Activated CD4-positive, CD25-positive, alpha-beta regulatory T cell treated with anti-CD3 and anti-CD28 coated beads, Interleukin-2, amount 50 U/mL, for 16 hours (primary cell): ENCODE data around the gene CACNG1.

Source experiments
- DNase-seq: peaks from one replicate; pipeline ENCODE4 v3.0.0-alpha.2; 2020; ENCODE audit warnings: low read depth, low spot score

Gene CACNG1

GRCh38 chr17:67051155-67051538 is 6.8 kb downstream of the CACNG1 start:
- no peak for DNase-seq

- no peak for DNase-seq
Observed at GRCh38 chr17:67051837-67052236, 7.5 kb downstream of the CACNG1 start.

GRCh38 chr17:67052720-67053437 is 8.5 kb downstream of the CACNG1 start:
- no peak for DNase-seq

- no peak for DNase-seq
Observed at GRCh38 chr17:67053438-67054000, 9.2 kb downstream of the CACNG1 start.

GRCh38 chr17:67054011-67054591 is 9.7 kb downstream of the CACNG1 start:
- no peak for DNase-seq

- no peak for DNase-seq
Observed at GRCh38 chr17:67054608-67055007, 10.3 kb downstream of the CACNG1 start.

- DNase-seq = no peak
Observed at GRCh38 chr17:67055041-67055443, 10.7 kb downstream of the CACNG1 start.

GRCh38 chr17:67055811-67056745 is 11.7 kb downstream of the CACNG1 start:
- DNase-seq = no peak

- no peak for DNase-seq
Observed at GRCh38 chr17:67056746-67057490, 12.6 kb downstream of the CACNG1 start.

- DNase-seq = no peak
Observed at GRCh38 chr17:67058036-67058435, 13.7 kb downstream of the CACNG1 start.

- no peak for DNase-seq
Observed at GRCh38 chr17:67059372-67059771, 15.0 kb downstream of the CACNG1 start.

- DNase-seq = no peak
Observed at GRCh38 chr17:67063141-67063540, 18.8 kb downstream of the CACNG1 start.

- no peak for DNase-seq
Observed at GRCh38 chr17:67066717-67067116, 22.4 kb downstream of the CACNG1 start.

GRCh38 chr17:67067571-67068482 is 23.5 kb downstream of the CACNG1 start:
- DNase-seq = no peak

GRCh38 chr17:67068999-67069398 is 24.6 kb downstream of the CACNG1 start:
- no peak for DNase-seq

GRCh38 chr17:67069603-67070136 is 25.3 kb downstream of the CACNG1 start:
- DNase-seq = no peak

GRCh38 chr17:67071595-67071994 is 27.2 kb downstream of the CACNG1 start:
- no peak for DNase-seq

GRCh38 chr17:67072885-67073284 is 28.5 kb downstream of the CACNG1 start:
- no peak for DNase-seq

- no peak for DNase-seq
Observed at GRCh38 chr17:67074781-67075180, 30.4 kb downstream of the CACNG1 start.

- no peak for DNase-seq
Observed at GRCh38 chr17:67076290-67076689, 31.9 kb downstream of the CACNG1 start.
